ENCODE measurements around the gene VSTM4.

DNA sequence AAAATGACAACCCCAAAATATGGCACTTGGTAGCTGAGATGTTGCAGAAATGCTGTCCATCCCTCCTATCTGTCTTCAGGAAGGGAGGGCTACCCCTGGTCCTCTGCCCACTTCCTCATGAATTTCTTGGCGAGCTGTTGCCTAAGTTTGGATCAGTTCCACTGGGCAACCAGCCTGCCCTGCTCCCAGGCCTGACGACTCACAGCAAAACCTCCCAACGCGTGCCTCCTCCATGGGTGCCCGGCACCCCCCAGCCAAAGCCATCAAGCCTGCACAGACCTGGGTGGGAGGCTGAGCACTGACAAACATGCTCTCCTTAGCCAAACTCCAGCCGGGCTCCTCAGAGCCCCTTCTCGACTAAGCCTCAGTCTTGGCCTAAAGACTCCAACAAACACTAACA lies 8.9 kb downstream of the VSTM4 start:
- TF ChIP-seq, protein P1, sequence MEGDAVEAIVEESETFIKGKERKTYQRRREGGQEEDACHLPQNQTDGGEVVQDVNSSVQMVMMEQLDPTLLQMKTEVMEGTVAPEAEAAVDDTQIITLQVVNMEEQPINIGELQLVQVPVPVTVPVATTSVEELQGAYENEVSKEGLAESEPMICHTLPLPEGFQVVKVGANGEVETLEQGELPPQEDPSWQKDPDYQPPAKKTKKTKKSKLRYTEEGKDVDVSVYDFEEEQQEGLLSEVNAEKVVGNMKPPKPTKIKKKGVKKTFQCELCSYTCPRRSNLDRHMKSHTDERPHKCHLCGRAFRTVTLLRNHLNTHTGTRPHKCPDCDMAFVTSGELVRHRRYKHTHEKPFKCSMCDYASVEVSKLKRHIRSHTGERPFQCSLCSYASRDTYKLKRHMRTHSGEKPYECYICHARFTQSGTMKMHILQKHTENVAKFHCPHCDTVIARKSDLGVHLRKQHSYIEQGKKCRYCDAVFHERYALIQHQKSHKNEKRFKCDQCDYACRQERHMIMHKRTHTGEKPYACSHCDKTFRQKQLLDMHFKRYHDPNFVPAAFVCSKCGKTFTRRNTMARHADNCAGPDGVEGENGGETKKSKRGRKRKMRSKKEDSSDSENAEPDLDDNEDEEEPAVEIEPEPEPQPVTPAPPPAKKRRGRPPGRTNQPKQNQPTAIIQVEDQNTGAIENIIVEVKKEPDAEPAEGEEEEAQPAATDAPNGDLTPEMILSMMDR (optimal IDR thresholded peaks at IDR 0.05 in 1 of 3, IDR thresholded peaks at IDR 0.05 in 1 of 3, conservative IDR thresholded peaks at IDR 0.05 in 1 of 3; ENCODE audit: extremely low read depth in 1 of 3, insufficient read depth in 2 of 3, low read length in 3 of 3), result no peak
- TF ChIP-seq EZH2 (IDR thresholded peaks at IDR 0.05; ENCODE audit: low read length), result no peak
